SIG-M5 treated with dmso at 0.1 percent for 504 hours (cell line): ENCODE measurements around the gene IPO4.
A peak's percentile ranks its signal among the peaks of the same experiment; 100 is the strongest.

ENCODE experiments used
- DNase-seq: peaks from one replicate; lab custom pipeline; 2025; ENCODE audit not compliant: unreplicated experiment; lab: John Stamatoyannopoulos, UW

The IPO4 gene

DNA sequence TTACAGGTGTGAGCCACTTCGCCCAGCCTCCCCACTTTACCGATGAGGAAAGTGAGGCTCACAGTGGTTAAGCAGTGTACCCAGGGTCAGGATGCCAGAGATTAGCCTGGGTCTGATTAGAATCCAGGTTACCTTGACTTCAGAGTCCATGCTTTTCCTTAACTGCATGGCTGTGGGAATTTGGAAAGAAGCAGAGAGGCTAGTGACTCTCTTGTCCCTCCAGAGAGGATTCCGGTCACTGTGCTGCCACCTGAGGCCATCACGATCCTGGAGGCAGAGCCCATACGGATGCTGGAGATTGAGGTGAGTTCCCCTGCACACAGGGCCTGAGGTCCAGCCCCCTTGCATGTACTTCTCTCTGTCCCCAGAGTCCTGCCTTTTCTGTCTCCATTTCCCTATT, 12.0 kb downstream of the IPO4 start:
- DNase-seq = no peak

DNA sequence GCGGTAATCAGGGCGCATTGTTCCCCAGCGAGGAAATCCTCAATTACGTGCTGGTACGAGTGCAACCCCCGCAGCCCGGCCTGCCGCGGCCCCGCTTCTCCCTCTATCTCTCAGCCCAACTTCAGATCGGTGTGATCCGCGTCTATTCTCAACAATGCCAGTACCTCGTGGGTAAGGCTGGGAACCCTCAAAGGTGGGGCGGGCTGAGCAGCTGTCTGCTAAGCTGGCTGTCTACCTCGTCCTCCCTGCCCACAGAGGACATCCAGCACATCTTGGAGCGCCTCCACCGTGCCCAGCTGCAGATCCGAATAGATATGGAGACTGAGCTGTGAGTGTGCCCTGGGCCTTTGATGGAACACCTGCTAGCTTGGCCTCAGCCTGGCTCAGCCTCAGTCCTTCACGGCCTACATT, 15.7 kb downstream of the IPO4 start:
- no peak for DNase-seq

DNA sequence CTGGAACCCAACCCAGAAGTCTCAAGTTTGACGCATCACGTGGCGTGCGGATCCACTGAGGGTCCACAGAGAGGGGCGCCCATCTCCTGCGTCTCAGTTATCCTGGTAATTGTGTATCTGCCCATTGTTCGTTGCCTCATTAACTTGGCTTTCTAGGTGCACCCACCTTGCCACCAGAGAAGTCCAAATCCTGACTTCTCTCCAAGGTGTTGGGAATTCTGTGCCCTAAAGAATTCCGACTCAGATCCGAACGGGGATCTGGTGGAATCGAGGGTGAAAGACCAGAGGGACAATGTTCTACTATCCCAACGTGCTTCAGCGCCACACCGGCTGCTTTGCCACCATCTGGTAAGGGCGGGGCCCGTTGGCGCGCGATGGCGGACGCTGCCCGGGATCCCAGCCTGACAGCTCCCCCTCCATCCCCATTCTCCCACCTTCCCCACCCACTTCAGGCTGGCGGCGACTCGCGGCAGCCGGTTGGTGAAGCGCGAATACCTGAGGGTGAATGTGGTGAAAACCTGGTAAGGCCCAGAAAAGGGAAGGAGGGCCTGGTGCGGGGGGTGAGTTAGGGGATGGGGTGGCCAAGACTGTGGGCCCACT, 16.3 kb downstream of the IPO4 start:
- no peak for DNase-seq

DNA sequence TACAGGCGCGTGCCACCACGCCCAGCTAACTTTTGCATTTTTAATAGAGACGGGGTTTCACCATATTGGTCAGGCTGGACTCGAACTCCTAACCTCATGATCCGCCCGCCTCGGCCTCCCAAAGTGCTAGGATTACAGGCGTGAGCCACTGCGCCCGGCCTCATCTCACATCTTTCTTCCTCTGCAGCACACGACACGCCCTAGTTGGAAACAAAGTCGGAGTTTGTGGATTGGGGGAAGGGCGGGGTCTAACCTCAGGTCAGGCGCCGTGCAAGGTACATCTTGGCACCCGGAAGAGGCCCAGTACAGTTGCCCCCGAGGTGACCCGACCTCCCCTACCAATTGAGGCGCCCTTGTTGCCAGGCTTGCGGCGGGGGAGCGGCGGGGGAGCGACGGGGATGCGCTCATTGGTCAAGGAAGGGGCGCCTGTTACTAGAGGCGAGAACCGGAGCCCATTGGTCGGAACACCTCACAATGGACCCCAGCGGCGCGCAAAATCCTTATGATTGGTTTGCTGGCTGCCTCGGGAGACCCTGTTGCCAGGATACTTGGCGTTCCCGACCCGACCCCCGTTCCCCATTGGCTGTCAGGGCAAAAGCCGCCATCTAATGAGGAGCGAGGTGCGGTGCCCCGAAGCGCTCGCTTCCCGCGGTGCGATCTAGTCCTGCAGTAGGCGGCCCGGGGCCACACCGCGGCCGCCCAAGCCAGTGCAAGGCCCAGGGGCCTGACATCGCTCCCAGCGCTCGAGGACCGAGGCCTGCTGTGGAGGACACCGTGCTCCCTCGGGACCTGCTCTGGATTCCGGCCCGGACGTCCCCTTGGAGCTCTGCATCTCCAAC, 17.0 kb downstream of the IPO4 start, which contains the start of gene REC8:
Gene REC8, plus strand, starts transcription at position 659 of the 839 bp plus-strand sequence. CDS start 473 bp downstream, outside the sequence.
- no peak for DNase-seq

DNA sequence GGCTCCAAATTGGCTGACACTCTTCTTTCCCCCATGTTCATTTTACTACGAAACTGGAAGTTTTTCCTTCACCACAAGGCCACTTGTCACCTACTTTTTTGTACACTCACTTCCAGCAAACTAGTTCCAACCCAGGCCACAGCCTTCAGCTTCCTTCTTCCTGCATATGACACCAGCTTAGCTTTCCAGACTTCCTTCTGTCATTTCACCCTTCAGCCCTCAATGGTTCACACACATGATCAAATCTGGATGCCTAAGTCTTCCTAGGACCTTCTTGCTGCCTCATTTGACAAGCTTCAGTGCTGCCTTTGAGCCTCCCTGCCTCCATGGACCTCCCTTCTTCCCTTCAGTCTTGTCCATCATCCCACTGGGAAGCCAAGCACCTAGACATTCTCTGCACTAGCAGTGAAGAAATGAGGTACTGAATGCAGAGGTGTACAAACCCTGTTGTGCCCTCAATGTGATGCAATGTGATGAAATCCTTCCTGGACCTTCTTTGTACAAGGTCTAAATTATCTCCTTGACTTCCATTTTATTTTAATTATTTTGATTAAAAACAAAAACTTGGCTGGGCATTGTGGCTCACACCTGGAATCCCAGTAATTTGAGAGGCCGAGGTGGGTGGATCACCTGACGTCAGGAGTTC, 21.0 kb downstream of the IPO4 start:
- DNase-seq = no peak

DNA sequence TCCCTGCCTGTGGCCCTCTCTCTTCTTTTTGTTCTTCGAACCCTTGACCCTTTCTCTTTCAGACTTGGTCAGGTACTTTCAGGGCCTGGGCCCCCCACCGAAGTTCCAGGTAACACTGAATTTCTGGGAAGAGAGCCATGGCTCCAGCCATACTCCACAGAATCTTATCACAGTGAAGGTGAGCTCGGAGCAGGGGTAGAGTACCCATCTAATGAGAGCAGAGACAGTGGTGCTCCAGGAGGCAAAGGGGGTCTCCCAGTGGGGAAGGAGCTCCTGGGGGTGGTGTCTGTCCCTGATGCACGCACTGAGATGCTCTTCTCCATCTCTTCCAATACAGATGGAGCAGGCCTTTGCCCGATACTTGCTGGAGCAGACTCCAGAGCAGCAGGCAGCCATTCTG, 22.8 kb downstream of the IPO4 start:
- DNase-seq = no peak

DNA sequence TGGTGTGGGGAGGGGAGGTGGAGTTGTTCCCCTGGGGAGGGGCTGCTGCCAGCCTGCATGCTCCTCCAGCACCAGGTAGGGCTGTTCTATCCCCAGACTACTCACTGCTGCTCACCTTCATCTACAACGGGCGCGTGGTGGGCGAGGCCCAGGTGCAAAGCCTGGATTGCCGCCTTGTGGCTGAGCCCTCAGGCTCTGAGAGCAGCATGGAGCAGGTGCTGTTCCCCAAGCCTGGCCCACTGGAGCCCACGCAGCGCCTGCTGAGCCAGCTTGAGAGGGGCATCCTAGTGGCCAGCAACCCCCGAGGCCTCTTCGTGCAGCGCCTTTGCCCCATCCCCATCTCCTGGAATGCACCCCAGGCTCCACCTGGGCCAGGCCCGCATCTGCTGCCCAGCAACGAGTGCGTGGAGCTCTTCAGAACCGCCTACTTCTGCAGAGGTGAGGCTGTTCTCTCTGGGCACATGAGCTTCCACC, 24.1 kb downstream of the IPO4 start:
- DNase-seq = no peak

DNA sequence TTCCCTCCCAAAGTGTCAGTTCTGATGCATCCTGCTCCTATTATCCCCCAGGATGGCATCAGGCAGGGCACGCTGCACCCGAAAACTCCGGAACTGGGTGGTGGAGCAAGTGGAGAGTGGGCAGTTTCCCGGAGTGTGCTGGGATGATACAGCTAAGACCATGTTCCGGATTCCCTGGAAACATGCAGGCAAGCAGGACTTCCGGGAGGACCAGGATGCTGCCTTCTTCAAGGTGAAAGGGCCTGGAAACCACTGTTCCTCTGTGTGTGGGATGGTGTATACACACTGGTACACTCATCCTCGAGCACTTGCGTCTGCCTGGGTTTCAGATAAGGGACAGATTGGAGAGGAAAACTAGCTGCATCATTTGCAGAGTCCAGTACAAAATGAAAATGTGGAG, 26.5 kb downstream of the IPO4 start:
- DNase-seq = no peak

DNA sequence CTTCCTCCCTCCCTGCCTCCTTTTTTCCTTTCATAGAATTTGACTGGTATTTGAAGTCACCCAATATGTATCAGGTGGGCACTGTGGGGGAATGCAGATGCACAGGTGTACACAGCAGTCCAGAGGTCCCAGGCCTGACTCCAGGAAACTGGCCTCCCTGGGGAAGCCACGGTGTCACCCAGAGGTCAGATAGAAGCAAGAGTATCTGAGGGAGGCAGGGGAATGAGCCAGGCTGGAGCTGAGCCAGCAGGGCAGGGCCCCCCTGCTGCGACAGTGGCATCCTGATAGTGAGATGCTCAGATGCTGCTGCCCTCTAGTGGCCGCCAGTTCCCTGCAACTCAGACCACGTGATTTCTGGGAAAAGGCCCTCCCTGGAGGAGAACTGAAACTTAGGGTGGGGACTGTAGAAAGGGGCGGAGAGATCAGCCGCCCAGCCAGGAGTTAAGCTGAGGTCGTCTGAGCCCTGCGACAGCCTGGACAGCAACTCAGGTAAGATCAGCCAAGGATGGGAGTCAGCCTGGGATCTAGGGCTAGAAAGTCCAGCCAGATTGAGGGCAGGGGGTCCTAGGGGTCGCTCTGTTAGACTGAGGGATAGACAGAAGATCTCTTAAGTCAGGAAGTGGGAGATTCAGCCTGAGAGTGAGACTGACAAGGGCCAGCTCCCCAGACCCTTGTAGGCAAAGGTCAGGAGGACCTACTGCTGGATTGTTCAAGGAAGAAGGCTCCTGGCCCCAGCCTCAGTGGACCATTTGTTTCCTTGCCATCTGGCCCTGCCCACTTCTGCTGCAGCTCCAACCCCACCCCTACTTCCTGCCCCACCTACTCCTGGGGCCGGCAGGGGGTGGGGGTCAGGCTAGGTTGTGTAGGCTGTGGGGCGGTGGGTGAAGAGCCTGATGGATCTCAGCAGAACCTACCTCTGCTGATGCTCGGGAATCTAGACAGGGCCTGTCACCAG, 27.5 kb downstream of the IPO4 start, which contains the start of gene IRF9:
Gene IRF9, plus strand, starts transcription at position 416 of the 955 bp plus-strand sequence. CDS start 880 bp downstream, outside the sequence.
- peak; percentile 97 for DNase-seq

DNA sequence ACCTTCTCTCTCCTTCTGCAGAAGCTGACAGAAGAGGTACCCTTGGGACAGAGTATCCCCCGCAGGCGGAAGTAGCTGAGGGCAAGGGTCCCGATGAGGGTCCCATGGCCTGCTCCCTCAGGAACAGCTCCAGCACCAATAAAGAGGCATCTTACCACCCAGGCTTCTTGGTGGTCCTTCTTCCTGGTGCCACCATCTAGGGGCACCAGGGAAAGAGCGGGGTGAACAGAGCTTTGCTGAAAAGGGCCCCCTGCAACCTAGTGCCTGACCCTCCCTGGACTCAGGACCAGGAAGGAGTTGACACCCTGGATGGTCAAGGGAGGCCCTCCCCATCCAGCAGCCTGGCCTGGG, 28.1 kb downstream of the IPO4 start:
- no peak for DNase-seq

DNA sequence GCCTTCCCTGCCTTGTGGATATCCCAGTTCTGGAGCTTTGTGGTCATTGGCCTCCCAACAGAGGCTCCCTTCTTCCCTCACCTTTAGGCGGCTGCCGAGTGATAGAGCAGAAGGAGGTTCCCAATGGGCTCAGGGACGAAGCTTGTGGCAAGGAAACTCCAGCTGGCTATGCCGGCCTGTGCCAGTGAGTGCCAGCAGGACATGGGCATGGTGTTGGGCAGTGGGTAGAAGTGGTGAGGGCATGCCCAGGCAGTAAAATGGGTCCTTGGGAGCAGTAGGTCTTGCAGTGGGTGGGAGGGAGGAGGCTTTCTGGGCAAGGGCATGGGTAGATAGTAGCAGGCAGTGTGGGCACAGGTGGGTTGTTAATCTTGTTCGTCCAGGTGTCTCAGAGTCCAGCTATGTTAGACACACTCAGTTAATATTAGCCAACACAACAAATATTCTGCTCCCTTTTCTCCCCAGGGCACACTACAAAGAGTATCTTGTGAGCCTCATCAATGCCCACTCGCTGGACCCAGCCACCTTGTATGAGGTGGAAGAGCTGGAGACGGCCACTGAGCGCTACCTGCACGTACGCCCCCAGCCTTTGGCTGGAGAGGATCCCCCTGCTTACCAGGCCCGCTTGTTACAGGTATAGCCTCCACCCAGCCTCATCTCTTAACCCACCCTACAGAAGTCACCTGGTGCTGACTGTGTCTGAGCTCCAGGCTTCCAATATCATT, 28.7 kb downstream of the IPO4 start:
- no peak for DNase-seq

DNA sequence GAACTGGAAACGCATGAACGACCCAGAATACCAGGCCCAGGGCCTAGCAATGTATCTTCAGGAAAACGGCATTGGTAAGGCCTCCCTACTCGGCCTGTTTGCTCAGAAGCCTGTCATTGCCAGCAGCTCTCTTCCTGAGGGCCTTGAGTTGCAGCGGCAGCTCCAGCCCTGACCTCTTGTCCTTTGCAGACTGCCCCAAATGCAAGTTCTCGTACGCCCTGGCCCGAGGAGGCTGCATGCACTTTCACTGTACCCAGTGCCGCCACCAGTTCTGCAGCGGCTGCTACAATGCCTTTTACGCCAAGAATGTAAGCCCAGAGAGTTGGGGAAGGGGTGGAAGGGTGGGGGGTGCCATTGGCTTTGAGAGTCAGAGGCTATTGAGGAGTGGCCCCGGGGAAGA, 31.3 kb downstream of the IPO4 start:
- no peak for DNase-seq

DNA sequence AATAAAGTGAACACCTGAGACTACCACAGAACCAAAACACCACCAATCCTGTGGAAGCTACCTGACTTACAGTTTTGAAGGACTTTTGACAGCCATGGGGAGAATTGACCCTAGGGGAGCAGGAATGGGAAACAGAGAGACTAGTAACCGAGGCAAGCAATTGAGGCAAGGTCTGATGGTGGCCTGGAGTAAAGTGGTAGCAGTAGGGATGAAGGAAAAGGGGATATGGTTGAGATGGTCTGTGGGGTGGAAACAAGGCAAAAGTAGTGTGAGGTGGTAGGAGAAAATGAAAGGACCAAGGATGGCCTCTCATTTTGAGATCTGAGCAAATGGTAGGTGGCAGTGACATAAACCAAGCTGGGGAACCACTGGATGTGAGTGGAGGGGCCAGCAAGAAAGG, 31.8 kb downstream of the IPO4 start:
- no peak for DNase-seq

DNA sequence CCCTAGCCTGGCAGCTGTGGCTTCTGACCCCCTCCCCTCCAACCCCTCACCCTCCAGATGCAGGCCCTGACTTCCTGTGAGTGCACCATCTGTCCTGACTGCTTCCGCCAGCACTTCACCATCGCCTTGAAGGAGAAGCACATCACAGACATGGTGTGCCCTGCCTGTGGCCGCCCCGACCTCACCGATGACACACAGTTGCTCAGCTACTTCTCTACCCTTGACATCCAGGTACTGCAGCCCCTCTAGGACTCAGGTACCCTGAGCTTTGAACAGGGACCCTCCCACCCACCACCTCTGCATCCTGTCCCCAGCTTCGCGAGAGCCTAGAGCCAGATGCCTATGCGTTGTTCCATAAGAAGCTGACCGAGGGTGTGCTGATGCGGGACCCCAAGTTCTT, 33.5 kb downstream of the IPO4 start:
- DNase-seq = no peak

DNA sequence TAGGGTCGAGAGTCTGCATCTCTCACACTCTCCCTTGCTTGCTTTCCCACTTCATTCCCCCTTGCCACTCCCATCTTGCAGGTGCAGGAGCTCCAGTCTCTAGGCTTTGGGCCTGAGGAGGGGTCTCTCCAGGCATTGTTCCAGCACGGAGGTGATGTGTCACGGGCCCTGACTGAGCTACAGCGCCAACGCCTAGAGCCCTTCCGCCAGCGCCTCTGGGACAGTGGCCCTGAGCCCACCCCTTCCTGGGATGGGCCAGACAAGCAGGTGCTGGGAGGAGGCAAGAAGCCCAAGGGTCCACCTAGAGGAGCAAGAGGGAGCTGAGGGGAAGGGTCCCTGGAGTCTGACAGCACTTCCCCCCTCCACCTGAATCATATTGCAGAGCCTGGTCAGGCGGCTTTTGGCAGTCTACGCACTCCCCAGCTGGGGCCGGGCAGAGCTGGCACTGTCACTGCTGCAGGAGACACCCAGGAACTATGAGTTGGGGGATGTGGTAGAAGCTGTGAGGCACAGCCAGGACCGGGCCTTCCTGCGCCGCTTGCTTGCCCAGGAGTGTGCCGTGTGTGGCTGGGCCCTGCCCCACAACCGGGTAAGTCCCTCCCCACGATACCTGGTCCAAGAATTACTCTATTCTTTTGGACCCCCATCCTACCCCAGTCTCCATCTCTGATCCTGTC, 37.1 kb downstream of the IPO4 start:
- DNase-seq = no peak

DNA sequence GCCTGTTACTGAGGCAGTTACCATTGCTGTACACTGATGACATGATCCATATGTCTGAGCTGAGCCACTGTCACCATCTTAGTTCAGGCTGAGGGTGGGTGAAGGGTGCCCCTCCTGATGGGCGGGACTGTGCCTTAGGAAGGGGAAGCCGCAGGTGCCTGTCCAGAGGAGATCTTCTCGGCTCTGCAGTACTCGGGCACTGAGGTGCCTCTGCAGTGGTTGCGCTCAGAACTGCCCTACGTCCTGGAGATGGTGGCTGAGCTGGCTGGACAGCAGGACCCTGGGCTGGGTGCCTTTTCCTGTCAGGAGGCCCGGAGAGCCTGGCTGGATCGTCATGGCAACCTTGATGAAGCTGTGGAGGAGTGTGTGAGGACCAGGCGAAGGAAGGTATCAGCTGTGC, 37.6 kb downstream of the IPO4 start:
- DNase-seq = no peak

DNA sequence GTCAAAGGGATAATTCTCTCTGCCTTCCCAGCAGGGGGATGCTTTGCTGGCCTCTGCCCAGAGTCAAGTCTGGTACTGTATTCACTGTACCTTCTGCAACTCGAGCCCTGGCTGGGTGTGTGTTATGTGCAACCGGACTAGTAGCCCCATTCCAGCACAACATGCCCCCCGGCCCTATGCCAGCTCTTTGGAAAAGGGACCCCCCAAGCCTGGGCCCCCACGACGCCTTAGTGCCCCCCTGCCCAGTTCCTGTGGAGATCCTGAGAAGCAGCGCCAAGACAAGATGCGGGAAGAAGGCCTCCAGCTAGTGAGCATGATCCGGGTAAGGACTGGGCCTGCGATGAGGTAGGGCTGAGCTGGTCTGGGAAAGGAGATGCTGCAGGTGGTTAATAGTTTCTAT, 38.0 kb downstream of the IPO4 start:
- DNase-seq = no peak

DNA sequence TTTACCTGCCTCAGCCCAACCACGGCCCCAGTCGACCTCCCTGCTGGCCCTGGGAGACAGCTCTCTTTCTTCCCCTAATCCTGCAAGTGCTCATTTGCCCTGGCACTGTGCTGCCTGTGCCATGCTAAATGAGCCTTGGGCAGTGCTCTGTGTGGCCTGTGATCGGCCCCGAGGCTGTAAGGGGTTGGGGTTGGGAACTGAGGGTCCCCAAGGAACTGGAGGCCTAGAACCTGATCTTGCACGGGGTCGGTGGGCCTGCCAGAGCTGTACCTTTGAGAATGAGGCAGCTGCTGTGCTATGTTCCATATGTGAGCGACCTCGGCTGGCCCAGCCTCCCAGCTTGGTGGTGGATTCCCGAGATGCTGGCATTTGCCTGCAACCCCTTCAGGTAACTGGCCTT, 38.6 kb downstream of the IPO4 start:
- no peak for DNase-seq

DNA sequence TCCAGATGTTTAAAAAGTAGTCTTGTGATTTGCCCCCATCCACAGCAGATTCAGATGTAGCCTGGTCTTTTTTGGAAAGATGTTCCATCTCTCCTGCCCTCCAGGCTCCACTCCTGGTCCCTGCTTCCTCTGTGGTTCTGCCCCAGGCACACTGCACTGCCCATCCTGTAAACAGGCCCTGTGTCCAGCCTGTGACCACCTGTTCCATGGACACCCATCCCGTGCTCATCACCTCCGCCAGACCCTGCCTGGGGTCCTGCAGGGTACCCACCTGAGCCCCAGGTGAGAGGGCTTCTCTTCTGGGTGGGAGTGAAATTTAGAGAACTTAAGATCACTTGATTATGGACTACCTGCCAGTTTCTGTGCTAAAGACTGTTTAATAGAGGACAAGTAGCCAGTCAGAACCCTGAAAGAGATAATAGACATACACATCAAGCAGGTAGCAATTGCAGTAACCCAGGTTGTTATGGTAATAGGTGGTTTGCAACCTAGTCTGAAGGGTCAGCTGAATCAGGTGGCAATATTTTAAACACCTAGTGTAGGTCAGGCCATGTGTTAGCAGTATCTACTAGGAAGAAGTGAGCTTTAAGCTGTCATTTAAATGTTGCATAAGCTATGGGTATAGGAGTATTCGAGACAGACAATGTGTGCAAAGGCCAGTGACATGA, 39.2 kb downstream of the IPO4 start:
- no peak for DNase-seq
